Keratinocyte (primary cell): ENCODE data around the gene PRR18. TPM values are rescaled to one million over a fixed set of nuclear protein-coding genes. Genes with fewer than 3 reads are reported as not detected.

ENCODE experiments used
- DNase-seq: peaks from one replicate; pipeline ENCODE4 v3.0.0-alpha.2; 2011; ENCODE audit warnings: low read depth, missing footprints, low spot score
- FAIRE-seq: peaks from 2 replicates; lab custom pipeline; 2011; peaks lifted over from hg19 to GRCh38; lab: Jason Lieb, UNC
- H2AFZ ChIP-seq: 2 replicates; pipeline ENCODE4 v1.6.0; 2012; ENCODE audit warnings: low read length, control low read depth, inconsistent platforms; ENCODE audit not compliant: control insufficient read depth
- H3K27ac ChIP-seq: 2 replicates; pipeline ENCODE4 v1.5.1; 2011; ENCODE audit warnings: low read length; ENCODE audit not compliant: control insufficient read depth, insufficient read depth
- H3K27me3 ChIP-seq: 3 replicates; pipeline ENCODE4 v1.6.0; 2011; ENCODE audit warnings: low read length; ENCODE audit not compliant: control insufficient read depth, insufficient read depth; ENCODE audit errors: extremely low read depth
- H3K36me3 ChIP-seq, 2 experiments: 2 replicates in 1 of 2; 3 replicates in 1 of 2; pipeline ENCODE4 v1.5.1; 2011; ENCODE audit warnings: low read length in 2 of 2, mild to moderate bottlenecking in 1 of 2; ENCODE audit not compliant: control insufficient read depth in 2 of 2, insufficient read depth in 2 of 2; ENCODE audit errors: extremely low read depth in 1 of 2
- H3K4me1 ChIP-seq: 3 replicates; pipeline ENCODE4 v1.5.1; 2011; ENCODE audit warnings: low read length; ENCODE audit not compliant: control insufficient read depth, insufficient read depth; ENCODE audit errors: extremely low read depth
- H3K4me2 ChIP-seq: 3 replicates; pipeline ENCODE4 v1.6.0; 2011; ENCODE audit warnings: low read depth, low read length; ENCODE audit not compliant: control insufficient read depth, insufficient read depth; ENCODE audit errors: extremely low read depth
- H3K4me3 ChIP-seq, 3 experiments: fragments of 200-600 bp in 1 of 3; sonication (generic) in 1 of 3; 2 replicates in 2 of 3; 3 replicates in 1 of 3; pipeline ENCODE4 v1.5.1; 2011 to 2016; ENCODE audit warnings: low read length in 3 of 3, mild to moderate bottlenecking in 3 of 3, control low read depth in 2 of 3, inconsistent platforms in 1 of 3, low read depth in 1 of 3, mixed read lengths in 1 of 3, mixed run types in 1 of 3, moderate library complexity in 1 of 3; ENCODE audit not compliant: control insufficient read depth in 2 of 3, insufficient read depth in 2 of 3; ENCODE audit errors: extremely low read depth in 1 of 3
- H3K79me2 ChIP-seq: 2 replicates; pipeline ENCODE4 v1.6.0; 2012; ENCODE audit warnings: low read length; ENCODE audit not compliant: control insufficient read depth, insufficient read depth
- H3K9ac ChIP-seq: 3 replicates; pipeline ENCODE4 v1.6.0; 2011; ENCODE audit warnings: low read length; ENCODE audit not compliant: control insufficient read depth, insufficient read depth; ENCODE audit errors: extremely low read depth
- H3K9me1 ChIP-seq: 3 replicates; pipeline ENCODE4 v1.6.0; 2011; ENCODE audit warnings: low read length; ENCODE audit not compliant: control insufficient read depth, insufficient read depth; ENCODE audit errors: extremely low read depth
- H3K9me3 ChIP-seq: 2 replicates; pipeline ENCODE4 v1.5.1; 2012; ENCODE audit warnings: low read depth, low read length; ENCODE audit not compliant: control insufficient read depth
- H4K20me1 ChIP-seq: 3 replicates; pipeline ENCODE4 v1.6.0; 2011; ENCODE audit warnings: low read length; ENCODE audit not compliant: control insufficient read depth, insufficient read depth; ENCODE audit errors: extremely low read depth
- EZH2 ChIP-seq: IDR thresholded peaks from one replicate; pipeline ENCODE4 v1.6.1; 2012; ENCODE audit warnings: inconsistent platforms, mild to moderate bottlenecking, low read length, moderate library complexity
- dilution Hi-C: fragments of 300-500 bp; cut with MboI; formaldehyde crosslinking; loops from one replicate; pipeline ENCODE4 v1.7.0; 2020; ENCODE audit warnings: low sequenced_read_pairs; ENCODE audit not compliant: extremely low pct_ligation_motif_present
- polyA plus RNA-seq, 5 experiments: library from polyadenylated mRNA; depleted of rRNA in 3 of 5; stranded (reverse) in 3 of 5; stranded (forward) in 1 of 5; unstranded in 1 of 5; fragments of >200 nt; gene quantifications; 1 replicate in 1 of 5; 2 replicates in 3 of 5; 3 replicates in 1 of 5; pipeline versions ENCODE4 v1.2.1 to v1.2.3, GENCODE V29; 2011 to 2012; ENCODE audit warnings: missing spikeins in 2 of 5, low read depth in 1 of 5, low replicate concordance in 1 of 5
- TF ChIP-seq, protein P1 (sequence below), 3 experiments: IDR thresholded peaks in 1 of 3; conservative IDR thresholded peaks in 1 of 3; optimal IDR thresholded peaks in 1 of 3; 2 replicates in 2 of 3; 3 replicates in 1 of 3; pipeline versions ENCODE3 to v1.5.1; 2011; ENCODE audit warnings: low read length in 3 of 3, mild to moderate bottlenecking in 3 of 3, moderate library complexity in 2 of 3, control low read depth in 1 of 3, inconsistent platforms in 1 of 3; ENCODE audit not compliant: insufficient read depth in 2 of 3; ENCODE audit errors: extremely low read depth in 1 of 3

PRR18 gene
- polyA plus RNA-seq, 1 donor (not counting 4 experiments of a cell fraction or from before 2014, with no cell fraction given): not detected

DNA sequence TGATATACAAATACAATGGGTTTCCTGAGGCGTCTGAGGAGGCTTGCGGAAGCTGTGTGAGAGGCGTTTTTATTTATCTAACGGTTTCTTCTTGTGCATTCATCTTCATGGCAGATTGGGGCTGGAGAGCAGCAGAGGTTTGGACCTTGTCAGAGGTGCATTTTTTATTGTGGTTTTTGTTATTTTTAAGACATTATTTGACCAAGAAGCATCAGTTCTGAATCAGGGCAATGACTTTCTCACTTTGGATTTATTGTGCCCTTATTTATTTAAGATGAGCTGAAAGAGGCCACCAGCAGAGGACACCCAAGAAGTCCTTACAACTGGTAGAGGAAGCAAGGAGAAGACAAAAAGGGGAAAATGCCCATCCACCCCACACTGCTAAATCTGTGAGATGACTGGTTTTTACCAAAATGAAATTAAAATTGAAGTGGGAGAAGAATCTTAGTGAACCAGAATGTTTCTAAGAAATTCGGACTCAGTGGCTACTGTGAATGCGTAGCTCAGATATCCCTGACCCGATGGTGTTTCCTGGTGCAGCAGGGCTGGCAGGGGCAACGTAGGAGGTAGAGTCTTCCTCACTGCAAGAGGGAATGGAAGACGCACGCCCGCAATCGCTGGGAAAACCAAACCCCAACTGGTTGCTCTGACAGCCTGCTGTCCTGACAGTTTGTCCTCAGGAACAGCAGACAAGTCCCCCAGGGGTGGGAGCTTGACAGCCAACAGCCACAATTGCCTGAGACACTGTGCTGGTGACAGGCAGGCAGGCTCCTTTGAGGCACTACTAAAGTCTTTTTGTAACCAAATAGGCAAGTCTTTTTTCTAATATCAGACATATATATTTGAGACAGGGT is 14.2 kb downstream of the PRR18 start:
- DNase-seq (no peak), FAIRE-seq (no peak)
- Histone ChIP-seq H3K9ac (no peak overlapping the region), H4K20me1 (no peaks in the 10 kb centered on the region), H3K36me3 (no peaks in the 10 kb centered on the region), H3K27ac (no peak overlapping the region), H3K27me3 (peaks cover 4% of the 10 kb centered on the region), H3K79me2 (no peaks in the 10 kb centered on the region), H3K4me2 (no peak overlapping the region), H3K9me3 (no peaks in the 10 kb centered on the region), H3K4me3 (no peak overlapping the region), H3K9me1 (no peaks in the 10 kb centered on the region), H3K4me1 (no peaks in the 10 kb centered on the region), H2AFZ (no peak overlapping the region)
- dilution Hi-C loops: no loop called here
- TF ChIP-seq, protein P1, sequence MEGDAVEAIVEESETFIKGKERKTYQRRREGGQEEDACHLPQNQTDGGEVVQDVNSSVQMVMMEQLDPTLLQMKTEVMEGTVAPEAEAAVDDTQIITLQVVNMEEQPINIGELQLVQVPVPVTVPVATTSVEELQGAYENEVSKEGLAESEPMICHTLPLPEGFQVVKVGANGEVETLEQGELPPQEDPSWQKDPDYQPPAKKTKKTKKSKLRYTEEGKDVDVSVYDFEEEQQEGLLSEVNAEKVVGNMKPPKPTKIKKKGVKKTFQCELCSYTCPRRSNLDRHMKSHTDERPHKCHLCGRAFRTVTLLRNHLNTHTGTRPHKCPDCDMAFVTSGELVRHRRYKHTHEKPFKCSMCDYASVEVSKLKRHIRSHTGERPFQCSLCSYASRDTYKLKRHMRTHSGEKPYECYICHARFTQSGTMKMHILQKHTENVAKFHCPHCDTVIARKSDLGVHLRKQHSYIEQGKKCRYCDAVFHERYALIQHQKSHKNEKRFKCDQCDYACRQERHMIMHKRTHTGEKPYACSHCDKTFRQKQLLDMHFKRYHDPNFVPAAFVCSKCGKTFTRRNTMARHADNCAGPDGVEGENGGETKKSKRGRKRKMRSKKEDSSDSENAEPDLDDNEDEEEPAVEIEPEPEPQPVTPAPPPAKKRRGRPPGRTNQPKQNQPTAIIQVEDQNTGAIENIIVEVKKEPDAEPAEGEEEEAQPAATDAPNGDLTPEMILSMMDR (optimal IDR thresholded peaks at IDR 0.05 in 1 of 3, IDR thresholded peaks at IDR 0.05 in 1 of 3, conservative IDR thresholded peaks at IDR 0.05 in 1 of 3; ENCODE audit: extremely low read depth in 1 of 3, insufficient read depth in 2 of 3, low read length in 3 of 3): no peak

DNA sequence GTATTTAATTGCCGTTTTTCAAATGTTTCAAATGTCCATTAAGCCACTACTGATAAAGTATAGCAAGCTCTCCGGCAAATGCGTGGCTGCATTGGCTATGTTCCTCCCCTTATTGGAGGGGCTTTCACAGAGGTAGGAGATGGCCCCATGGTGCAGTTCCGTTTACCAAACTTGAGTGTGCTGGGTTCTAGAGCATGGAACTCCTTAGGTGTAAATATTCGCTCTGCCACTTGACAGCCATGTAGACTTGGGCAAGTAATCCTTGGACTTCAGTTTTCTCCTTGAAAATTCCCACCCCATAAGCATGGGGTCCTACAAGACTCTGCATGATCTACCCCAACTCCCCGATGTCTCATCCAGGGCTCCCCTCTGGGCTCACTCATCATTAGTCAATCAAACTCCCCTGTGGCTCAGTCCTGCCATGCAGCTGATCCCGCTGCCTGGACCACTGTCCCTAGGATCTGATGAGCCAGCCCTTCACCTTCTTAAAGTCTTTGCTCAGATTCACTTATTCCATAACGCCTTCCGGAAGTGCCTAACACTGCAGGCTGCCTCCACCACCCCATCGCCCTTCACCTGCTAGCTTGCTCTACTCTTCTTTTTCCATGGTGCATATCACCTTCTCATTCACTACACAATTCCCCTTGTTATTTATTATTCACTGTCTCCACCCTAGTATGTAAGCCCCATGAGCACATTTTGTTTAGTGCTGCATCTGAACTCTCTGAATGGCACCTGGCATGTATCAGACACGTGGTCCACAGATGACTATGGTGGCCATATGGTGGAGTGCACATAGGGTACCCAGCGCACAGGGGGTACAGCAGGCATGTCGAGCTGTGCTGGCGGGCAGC is 18.8 kb downstream of the PRR18 start:
- dilution Hi-C loops: no loop called here
- no peaks in the 10 kb centered on the region for H4K20me1 ChIP-seq
- H3K27ac ChIP-seq: no peak overlapping the region
- H3K79me2 ChIP-seq: no peaks in the 10 kb centered on the region
- no peak overlapping the region for H2AFZ ChIP-seq
- no peak for DNase-seq
- peaks cover 10% of the 10 kb centered on the region for H3K27me3 ChIP-seq
- H3K4me1 ChIP-seq: no peaks in the 10 kb centered on the region
- no peak for TF ChIP-seq EZH2
- TF ChIP-seq, protein P1 (optimal IDR thresholded peaks at IDR 0.05 in 1 of 3, IDR thresholded peaks at IDR 0.05 in 1 of 3, conservative IDR thresholded peaks at IDR 0.05 in 1 of 3; ENCODE audit: extremely low read depth in 1 of 3, insufficient read depth in 2 of 3, low read length in 3 of 3): no peak
- H3K36me3 ChIP-seq: no peaks in the 10 kb centered on the region
- FAIRE-seq: no peak
- H3K9me1 ChIP-seq: no peaks in the 10 kb centered on the region
- H3K9ac ChIP-seq: no peak overlapping the region
- H3K4me3 ChIP-seq: no peak overlapping the region
- no peak overlapping the region for H3K4me2 ChIP-seq
- no peaks in the 10 kb centered on the region for H3K9me3 ChIP-seq
